Measurements from ENCODE around the gene CCDC154.

The CCDC154 gene

GRCh38 chr16:1413684-1414531 is 30.4 kb downstream of the CCDC154 start:
- peak; percentile 55 to 59 for DNase-seq

- no peak for DNase-seq
Observed at GRCh38 chr16:1412847-1413246, 31.5 kb downstream of the CCDC154 start.

- DNase-seq = peak; percentile 97 to 98
Observed at GRCh38 chr16:1408171-1408837, 36.1 kb downstream of the CCDC154 start.

- no peak for DNase-seq
Observed at GRCh38 chr16:1407753-1408152, 36.6 kb downstream of the CCDC154 start.

GRCh38 chr16:1403733-1404132 is 40.6 kb downstream of the CCDC154 start:
- DNase-seq = no peak

- no peak for DNase-seq
Observed at GRCh38 chr16:1403036-1403435, 41.3 kb downstream of the CCDC154 start.

GRCh38 chr16:1401758-1402154 is 42.6 kb downstream of the CCDC154 start:
- no peak for DNase-seq

- no peak for DNase-seq
Observed at GRCh38 chr16:1401061-1401757, 43.1 kb downstream of the CCDC154 start.

GRCh38 chr16:1398826-1399581 is 45.4 kb downstream of the CCDC154 start:
- DNase-seq = no peak

GRCh38 chr16:1398351-1398750 is 46.0 kb downstream of the CCDC154 start:
- DNase-seq = no peak

GRCh38 chr16:1397779-1398178 is 46.6 kb downstream of the CCDC154 start:
- no peak for DNase-seq

- no peak for DNase-seq
Observed at GRCh38 chr16:1395444-1396031, 48.8 kb downstream of the CCDC154 start.

- DNase-seq = no peak
Observed at GRCh38 chr16:1394367-1394951, 49.9 kb downstream of the CCDC154 start.

- DNase-seq = no peak
Observed at GRCh38 chr16:1393613-1394176, 50.7 kb downstream of the CCDC154 start.

GRCh38 chr16:1392826-1393225 is 51.5 kb downstream of the CCDC154 start:
- DNase-seq = no peak

- DNase-seq = no peak
Observed at GRCh38 chr16:1390239-1390779, 54.0 kb downstream of the CCDC154 start.

- no peak for DNase-seq
Observed at GRCh38 chr16:1389762-1390161, 54.6 kb downstream of the CCDC154 start.

GRCh38 chr16:1387331-1387730 is 57.0 kb downstream of the CCDC154 start:
- no peak for DNase-seq

- no peak for DNase-seq
Observed at GRCh38 chr16:1385232-1385631, 59.1 kb downstream of the CCDC154 start.

Data from activated CD4-positive, alpha-beta T cell treated with anti-CD3 and anti-CD28 coated beads for 4 hours (primary cell).